ENCODE data around the gene TMEM37. TPM values are rescaled to one million over a fixed set of nuclear protein-coding genes. Genes with fewer than 3 reads are reported as not detected.

TMEM37 gene
- total and polyA plus RNA-seq, 2 of the 8 experiments (the other 6 are each of a cell fraction or from before 2014, with no cell fraction given): 11.0 to 16.2 TPM

DNA sequence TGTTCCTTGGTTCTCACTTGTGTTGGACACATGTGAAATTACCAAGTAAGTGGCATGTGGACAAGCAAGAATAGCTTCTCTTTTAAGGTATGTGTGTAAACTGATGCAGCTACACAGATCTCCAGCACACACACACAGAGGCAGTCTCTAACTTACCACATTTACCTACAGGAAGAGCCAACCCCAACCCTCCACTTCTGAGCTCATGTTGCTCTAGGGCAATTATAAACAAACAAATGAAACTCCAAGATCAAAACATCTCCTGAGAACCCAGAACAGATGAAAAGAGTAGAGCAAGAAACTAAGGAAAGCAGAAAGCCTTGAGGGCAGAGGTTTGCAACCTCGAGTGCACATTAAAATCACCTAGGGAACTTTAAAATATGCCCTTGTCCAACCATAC lies 16.0 kb upstream of the TMEM37 start (continued):
- TF ChIP-seq, protein P1, sequence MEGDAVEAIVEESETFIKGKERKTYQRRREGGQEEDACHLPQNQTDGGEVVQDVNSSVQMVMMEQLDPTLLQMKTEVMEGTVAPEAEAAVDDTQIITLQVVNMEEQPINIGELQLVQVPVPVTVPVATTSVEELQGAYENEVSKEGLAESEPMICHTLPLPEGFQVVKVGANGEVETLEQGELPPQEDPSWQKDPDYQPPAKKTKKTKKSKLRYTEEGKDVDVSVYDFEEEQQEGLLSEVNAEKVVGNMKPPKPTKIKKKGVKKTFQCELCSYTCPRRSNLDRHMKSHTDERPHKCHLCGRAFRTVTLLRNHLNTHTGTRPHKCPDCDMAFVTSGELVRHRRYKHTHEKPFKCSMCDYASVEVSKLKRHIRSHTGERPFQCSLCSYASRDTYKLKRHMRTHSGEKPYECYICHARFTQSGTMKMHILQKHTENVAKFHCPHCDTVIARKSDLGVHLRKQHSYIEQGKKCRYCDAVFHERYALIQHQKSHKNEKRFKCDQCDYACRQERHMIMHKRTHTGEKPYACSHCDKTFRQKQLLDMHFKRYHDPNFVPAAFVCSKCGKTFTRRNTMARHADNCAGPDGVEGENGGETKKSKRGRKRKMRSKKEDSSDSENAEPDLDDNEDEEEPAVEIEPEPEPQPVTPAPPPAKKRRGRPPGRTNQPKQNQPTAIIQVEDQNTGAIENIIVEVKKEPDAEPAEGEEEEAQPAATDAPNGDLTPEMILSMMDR (IDR thresholded peaks at IDR 0.05; ENCODE audit: control extremely low read depth in 1 of 3, insufficient read depth in 1 of 3, low read depth in 1 of 3, low read length in 3 of 3): no peak
